Stimulated activated naive CD8-positive, alpha-beta T cell treated with anti-CD3 and anti-CD28 coated beads, Interleukin-15, Interleukin-2, amounts not matched to agents 100 ng/mL and 50 ng/mL, for 24 hours (primary cell): ENCODE data around the gene GRAMD2A.
A peak's percentile ranks its signal among the peaks of the same experiment; 100 is the strongest.

ENCODE experiments used
- H3K27ac Mint-ChIP-seq: one replicate; pipeline ENCODE4 v1.8.0; 2021; ENCODE audit warnings: mild to moderate bottlenecking, mixed read lengths
- H3K27me3 Mint-ChIP-seq: one replicate; pipeline ENCODE4 v1.8.0; 2021; ENCODE audit warnings: mixed read lengths
- H3K36me3 Mint-ChIP-seq: one replicate; pipeline ENCODE4 v1.8.0; 2021; ENCODE audit warnings: low read depth, mixed read lengths
- H3K4me1 Mint-ChIP-seq: one replicate; pipeline ENCODE4 v1.8.0; 2021; ENCODE audit warnings: low read depth, mixed read lengths
- H3K4me3 Mint-ChIP-seq: one replicate; pipeline ENCODE4 v1.8.0; 2021; ENCODE audit warnings: mild to moderate bottlenecking, mixed read lengths
- H3K9me3 Mint-ChIP-seq: one replicate; pipeline ENCODE4 v1.8.0; 2021; ENCODE audit warnings: mixed read lengths

GRAMD2A gene

DNA sequence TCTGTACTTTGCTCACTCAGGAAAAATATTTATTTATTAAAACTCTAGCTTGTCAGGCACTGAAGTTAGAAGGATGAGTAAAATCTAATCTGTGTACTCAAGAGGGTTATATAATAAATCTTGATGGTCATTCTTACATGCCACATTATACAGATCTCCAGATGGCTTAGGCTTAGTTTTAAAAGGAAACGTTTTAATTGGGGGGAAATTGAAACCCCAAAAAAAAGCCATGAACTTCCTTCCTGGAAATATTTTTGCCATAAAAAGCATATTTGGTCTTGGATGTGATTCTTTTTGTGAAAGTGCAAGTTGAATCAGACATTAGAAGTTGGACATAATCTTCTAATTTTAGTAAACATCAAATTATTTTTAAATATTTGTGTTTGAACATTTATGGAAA is 73.4 kb downstream of the GRAMD2A start:
- Mint-ChIP-seq H3K9me3 (no peaks in the 10 kb centered on the region), H3K27ac (no peak overlapping the region), H3K27me3 (no peaks in the 10 kb centered on the region), H3K36me3 (no peaks in the 10 kb centered on the region), H3K4me3 (no peak overlapping the region), H3K4me1 (peaks cover 4% of the 10 kb centered on the region)

DNA sequence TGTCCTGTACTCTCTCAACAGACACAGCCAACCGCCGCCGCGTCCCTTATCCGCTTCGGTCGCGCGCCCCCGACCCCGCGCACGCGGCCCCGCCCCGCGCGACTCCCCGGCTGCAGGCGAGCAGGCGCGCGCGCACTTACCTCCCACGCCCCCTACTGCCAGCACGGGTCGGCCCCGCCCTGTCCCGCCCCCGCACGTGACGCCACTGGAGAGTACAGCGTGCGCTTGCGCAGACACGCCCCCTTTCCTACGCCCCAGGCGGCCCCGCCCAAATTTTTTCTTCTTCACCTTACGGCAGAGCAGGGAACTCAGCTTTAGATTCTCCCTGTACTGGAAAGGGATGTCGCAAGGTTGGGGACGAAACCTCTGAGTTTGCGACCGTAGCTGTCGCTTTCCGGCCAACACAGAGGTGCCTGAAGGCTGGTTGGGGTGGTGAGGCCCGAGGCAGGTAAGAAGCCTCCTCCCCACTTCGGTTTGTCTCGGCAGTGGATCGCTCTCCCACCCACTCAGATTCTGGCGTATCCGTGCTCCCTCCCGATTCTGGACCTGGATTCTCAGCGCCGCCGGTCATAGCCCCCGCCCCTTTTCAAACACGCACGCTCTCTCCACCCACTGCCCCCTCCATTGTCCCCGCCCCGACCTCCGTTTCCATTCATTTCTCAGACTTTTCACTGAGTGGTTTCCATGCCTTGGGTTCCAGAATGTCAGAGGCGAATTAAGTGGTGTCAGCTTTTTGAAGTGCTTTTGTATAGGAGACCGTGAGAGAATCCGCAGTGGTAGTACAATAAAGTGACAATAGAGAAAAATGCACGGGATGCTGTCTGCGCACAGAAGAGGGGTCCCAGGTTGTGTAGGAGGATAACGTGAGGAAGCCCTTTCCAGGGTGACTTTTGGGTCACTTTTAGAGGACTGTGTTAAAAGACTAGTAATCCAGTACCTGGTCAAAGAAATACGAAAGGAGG is 79.3 kb downstream of the GRAMD2A start, which contains the start of the genes MYO9A and SENP8:
Gene MYO9A (minus strand): TSS at position 134 of the 962 bp plus-strand sequence. CDS start 71,587 bp downstream, outside the sequence.
Gene SENP8 (plus strand): TSS at position 387 of the 962 bp plus-strand sequence. CDS start 21,221 bp downstream, outside the sequence.
- H3K27me3 Mint-ChIP-seq = no peaks in the 10 kb centered on the region
- H3K9me3 Mint-ChIP-seq = no peaks in the 10 kb centered on the region
- peaks cover 32% of the 10 kb centered on the region for H3K4me1 Mint-ChIP-seq
- H3K36me3 Mint-ChIP-seq = no peaks in the 10 kb centered on the region
- H3K4me3 Mint-ChIP-seq = peak within 1 kb of the TSS; percentile 95
- H3K27ac Mint-ChIP-seq = peak within 1 kb of the TSS; percentile 98

DNA sequence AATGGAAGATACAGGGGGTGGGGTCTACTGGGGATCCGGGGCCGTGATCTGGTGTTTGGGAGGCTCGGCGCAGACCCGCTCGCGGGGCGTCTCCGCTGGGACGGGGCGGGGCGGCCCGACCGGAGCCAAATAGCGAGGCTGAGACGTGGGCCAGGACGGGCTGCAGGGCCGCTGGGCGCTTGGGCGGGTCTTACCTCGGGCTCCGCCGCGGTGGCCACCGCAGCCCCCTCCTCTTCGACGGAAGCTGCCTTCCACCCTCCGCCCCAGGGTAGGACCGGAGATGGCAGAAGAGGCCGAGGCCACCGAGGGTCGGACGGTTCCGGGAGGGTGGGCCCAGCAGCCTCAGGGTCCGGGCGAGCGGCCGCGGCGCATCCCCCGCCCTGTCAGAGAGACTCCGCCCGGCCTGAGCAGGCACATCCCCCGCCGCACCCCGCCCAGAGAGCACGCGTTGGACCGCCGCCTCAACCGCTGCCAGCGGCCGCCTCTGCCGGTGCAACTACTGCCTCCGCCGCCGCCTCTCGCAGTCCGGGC is 80.0 kb downstream of the GRAMD2A start:
- Mint-ChIP-seq H3K36me3 (no peaks in the 10 kb centered on the region), H3K27me3 (no peaks in the 10 kb centered on the region), H3K4me1 (peaks cover 32% of the 10 kb centered on the region), H3K27ac (peak overlapping the region; percentile 68), H3K9me3 (no peaks in the 10 kb centered on the region), H3K4me3 (peak overlapping the region; percentile 95)

DNA sequence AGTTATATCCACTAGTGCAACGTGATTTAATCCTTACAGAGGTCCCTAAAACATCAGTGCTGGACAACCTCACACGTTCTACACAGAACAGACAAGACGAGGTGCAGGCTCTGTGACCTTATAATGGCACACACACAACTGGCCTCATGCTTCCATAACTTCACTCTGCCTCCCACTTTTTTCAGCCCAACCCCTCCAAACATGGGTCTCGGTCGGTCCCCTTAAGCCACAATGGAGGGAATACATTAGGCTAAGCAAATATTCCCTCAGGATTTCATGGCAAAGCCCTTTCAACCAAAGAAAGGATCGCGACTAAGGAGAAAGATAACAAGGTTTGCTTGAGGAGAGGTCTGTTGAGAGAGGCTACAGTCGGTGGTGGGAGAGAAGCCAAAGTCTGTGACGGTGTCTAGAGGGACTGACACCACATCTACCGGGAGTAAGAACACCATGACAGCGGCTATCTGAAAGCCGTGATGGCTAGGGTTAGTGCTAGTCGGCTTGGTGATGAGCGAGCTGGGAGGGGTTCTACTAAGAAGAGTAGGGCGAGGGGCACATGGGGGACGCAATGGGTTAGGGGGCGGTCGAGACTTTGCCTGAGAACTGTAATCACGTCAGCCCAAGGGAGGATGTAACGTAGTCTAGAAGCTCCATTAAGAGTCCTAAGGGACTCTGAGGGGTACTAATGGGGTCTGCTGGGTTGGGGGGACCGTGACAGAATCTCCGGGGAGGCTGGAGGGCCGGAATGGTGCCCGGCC is 80.7 kb downstream of the GRAMD2A start:
- H3K4me3 Mint-ChIP-seq = peak overlapping the region; percentile 95
- peak overlapping the region; percentile 68 for H3K27ac Mint-ChIP-seq
- H3K4me1 Mint-ChIP-seq = peaks cover 32% of the 10 kb centered on the region
- H3K27me3 Mint-ChIP-seq = no peaks in the 10 kb centered on the region
- H3K9me3 Mint-ChIP-seq = no peaks in the 10 kb centered on the region
- no peaks in the 10 kb centered on the region for H3K36me3 Mint-ChIP-seq

DNA sequence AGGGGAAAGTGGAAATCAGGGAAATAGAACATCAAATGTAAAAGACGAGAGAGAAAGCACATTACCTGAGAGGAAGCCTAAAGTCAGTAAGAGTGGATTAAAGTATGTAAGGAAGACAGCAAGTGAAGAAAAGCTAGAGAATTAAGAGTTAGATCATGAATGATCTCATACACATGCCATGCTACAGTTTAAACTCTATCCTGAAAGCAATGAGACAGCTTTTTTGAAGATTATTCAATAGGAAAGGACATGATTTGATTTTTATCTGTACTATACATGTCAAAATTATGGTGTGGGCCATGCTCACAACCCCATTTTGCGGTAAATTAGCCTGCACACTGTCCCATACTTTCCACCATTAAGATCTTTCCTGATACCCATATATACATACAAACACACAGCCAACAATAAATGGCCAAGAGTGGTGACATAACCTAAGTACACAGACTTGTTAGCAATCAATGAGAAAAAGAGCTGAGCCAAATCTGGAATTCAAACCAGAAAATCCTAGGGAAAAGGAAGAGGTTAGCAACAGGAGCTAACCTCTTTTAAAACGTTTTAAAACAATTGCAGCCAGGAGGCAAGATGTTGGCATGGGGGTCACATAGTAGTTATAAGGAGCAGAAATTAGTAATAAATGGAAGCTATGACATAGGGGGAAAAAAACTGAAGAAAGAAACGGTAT is 84.1 kb downstream of the GRAMD2A start:
- Mint-ChIP-seq H3K9me3 (no peaks in the 10 kb centered on the region), H3K4me1 (peaks cover 23% of the 10 kb centered on the region), H3K4me3 (no peak overlapping the region), H3K27me3 (no peaks in the 10 kb centered on the region), H3K36me3 (no peaks in the 10 kb centered on the region), H3K27ac (no peak overlapping the region)

DNA sequence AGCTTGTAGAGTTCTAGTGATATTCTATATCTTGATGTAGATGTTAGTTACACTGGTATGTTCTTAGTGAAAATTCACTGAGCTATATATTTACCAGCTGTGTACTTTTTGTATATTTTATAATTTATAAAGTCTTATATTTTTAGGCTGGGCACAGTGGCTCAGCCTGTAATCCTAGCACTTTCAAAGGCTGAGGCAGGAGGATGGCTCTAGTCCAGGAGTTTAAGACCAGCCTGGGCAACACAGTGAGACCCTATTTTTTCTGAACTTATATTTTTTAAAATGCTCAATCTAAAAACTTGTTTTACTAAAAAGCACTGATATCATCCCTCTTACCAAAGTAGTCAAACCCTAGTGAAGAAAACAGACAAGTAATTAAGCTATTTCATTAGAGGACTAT is 84.8 kb downstream of the GRAMD2A start:
- H3K4me1 Mint-ChIP-seq = peaks cover 23% of the 10 kb centered on the region
- H3K27ac Mint-ChIP-seq = no peak overlapping the region
- H3K27me3 Mint-ChIP-seq = no peaks in the 10 kb centered on the region
- no peaks in the 10 kb centered on the region for H3K9me3 Mint-ChIP-seq
- H3K36me3 Mint-ChIP-seq = no peaks in the 10 kb centered on the region
- no peak overlapping the region for H3K4me3 Mint-ChIP-seq

DNA sequence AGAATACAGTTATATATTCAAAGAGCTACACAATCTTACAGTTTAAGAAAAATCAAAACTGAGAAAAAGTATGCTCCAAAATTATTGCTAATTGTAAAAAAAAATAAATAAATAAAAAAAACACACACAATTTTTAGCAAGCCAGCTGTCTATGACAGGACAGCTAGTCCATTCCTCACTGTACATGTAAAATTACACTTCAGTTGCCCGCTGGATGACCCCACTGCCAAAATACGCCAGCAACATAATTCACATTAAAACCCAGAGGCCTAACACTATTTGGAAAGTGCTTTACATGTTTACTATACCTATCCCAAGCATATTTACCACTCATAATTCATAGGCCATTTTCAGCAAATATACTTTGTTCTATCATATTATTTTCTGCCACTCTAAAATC is 85.5 kb downstream of the GRAMD2A start:
- no peaks in the 10 kb centered on the region for H3K9me3 Mint-ChIP-seq
- no peaks in the 10 kb centered on the region for H3K27me3 Mint-ChIP-seq
- peaks cover 23% of the 10 kb centered on the region for H3K4me1 Mint-ChIP-seq
- H3K4me3 Mint-ChIP-seq = no peak overlapping the region
- no peak overlapping the region for H3K27ac Mint-ChIP-seq
- H3K36me3 Mint-ChIP-seq = no peaks in the 10 kb centered on the region

DNA sequence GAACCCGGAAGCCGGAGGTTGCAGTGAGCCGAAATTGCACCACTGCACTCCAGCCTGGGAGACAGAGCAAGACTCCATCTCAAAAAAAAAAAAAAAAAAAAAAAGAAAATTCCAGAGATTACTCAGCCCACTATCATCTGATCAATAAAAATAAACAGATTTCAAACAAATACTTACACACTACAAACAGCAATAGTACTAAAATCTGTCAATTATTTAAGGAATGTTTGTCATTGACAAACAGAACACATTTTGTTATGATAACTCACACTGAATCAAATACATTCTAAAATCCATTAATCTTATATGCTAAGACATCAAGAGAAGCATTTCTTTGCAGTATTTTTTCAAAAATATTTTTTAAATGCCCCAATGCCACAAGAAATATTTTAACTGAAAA is 87.2 kb downstream of the GRAMD2A start:
- Mint-ChIP-seq H3K9me3 (no peaks in the 10 kb centered on the region), H3K27me3 (no peaks in the 10 kb centered on the region), H3K4me1 (peaks cover 7% of the 10 kb centered on the region), H3K4me3 (no peak overlapping the region), H3K36me3 (no peaks in the 10 kb centered on the region), H3K27ac (no peak overlapping the region)
